ENCODE measurements around the gene TTC7B. TPM values are rescaled to one million over a fixed set of nuclear protein-coding genes. Genes with fewer than 3 reads are reported as not detected.
"Not testable (repeated sequence)": the region's sequence is repeated elsewhere in the genome, so short reads cannot be mapped to it uniquely, and the experiment has no call there.

Gene TTC7B
- total RNA-seq = 46.6 and 47.0 TPM in 2 replicates
- long read RNA-seq, full-length matches to known transcripts = 1 of 8 reads
- long read RNA-seq, partial matches to known transcripts = 4 of 8 reads
- long read RNA-seq, other reads (novel, unspliced or antisense) = 3 of 8 reads

- peak within 1 kb of the TSS; percentile 90 for H3K4me3 Mint-ChIP-seq (ENCODE audit: low read depth)
- peaks cover 48% of the 10 kb centered on the region for H3K4me1 Mint-ChIP-seq (ENCODE audit: low read depth)
- H3K27me3 Mint-ChIP-seq = peaks cover 31% of the 10 kb centered on the region
- H3K9me3 Mint-ChIP-seq (ENCODE audit: low read depth) = no peaks in the 10 kb centered on the region
- no peaks in the 10 kb centered on the region for H3K36me3 Mint-ChIP-seq (ENCODE audit: insufficient read depth)
- DNase-seq (ENCODE audit: low spot score, unreplicated experiment) = peak; percentile 52
- TF ChIP-seq, protein P1, sequence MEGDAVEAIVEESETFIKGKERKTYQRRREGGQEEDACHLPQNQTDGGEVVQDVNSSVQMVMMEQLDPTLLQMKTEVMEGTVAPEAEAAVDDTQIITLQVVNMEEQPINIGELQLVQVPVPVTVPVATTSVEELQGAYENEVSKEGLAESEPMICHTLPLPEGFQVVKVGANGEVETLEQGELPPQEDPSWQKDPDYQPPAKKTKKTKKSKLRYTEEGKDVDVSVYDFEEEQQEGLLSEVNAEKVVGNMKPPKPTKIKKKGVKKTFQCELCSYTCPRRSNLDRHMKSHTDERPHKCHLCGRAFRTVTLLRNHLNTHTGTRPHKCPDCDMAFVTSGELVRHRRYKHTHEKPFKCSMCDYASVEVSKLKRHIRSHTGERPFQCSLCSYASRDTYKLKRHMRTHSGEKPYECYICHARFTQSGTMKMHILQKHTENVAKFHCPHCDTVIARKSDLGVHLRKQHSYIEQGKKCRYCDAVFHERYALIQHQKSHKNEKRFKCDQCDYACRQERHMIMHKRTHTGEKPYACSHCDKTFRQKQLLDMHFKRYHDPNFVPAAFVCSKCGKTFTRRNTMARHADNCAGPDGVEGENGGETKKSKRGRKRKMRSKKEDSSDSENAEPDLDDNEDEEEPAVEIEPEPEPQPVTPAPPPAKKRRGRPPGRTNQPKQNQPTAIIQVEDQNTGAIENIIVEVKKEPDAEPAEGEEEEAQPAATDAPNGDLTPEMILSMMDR (IDR thresholded peaks at IDR 0.05; ENCODE audit: unreplicated experiment) = no peak
- H3K27ac Mint-ChIP-seq = peak within 1 kb of the TSS; percentile 75
These were observed at the start of gene TTC7B for GRCh38 chr14:90815822-90816662. Gene TTC7B, minus strand, starts transcription at chr14:90816430. Its CDS starts 135 bp downstream, at chr14:90816295.

GRCh38 chr14:90864741-90865140 lies 48.5 kb upstream of the TTC7B start:
- no peaks in the 10 kb centered on the region for H3K36me3 Mint-ChIP-seq (ENCODE audit: insufficient read depth)
- no peaks in the 10 kb centered on the region for H3K27me3 Mint-ChIP-seq
- no peaks in the 10 kb centered on the region for H3K9me3 Mint-ChIP-seq (ENCODE audit: low read depth)
- TF ChIP-seq, protein P1 (IDR thresholded peaks at IDR 0.05; ENCODE audit: unreplicated experiment) = no peak
- no peak for DNase-seq (ENCODE audit: low spot score, unreplicated experiment)
- H3K27ac Mint-ChIP-seq = no peak overlapping the region
- H3K4me3 Mint-ChIP-seq (ENCODE audit: low read depth) = no peak overlapping the region
- H3K4me1 Mint-ChIP-seq (ENCODE audit: low read depth) = no peaks in the 10 kb centered on the region

DNA sequence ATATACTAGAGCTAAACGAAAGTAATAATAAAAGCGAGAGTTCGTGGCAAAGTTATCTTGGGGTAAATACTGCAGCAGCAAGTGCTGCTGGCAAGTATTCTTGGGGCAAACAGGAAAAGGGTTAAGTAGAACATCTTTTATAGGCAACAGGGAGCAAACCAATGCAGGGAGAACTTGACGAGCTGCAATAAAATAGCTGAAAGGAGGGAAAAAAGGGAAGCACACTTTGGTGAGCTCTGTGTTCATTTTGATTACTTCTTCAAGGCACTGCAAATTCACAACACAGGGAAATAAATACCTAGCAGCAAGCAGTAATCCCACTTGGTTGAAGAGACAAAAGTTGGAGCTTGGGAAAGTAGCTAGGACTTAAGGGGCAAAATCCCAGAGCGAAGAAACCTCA lies 42.3 kb upstream of the TTC7B start:
- H3K9me3 Mint-ChIP-seq (ENCODE audit: low read depth) = no peaks in the 10 kb centered on the region
- H3K4me1 Mint-ChIP-seq (ENCODE audit: low read depth) = peaks cover 2% of the 10 kb centered on the region
- no peak overlapping the region for H3K27ac Mint-ChIP-seq
- H3K27me3 Mint-ChIP-seq = no peaks in the 10 kb centered on the region
- DNase-seq (ENCODE audit: low spot score, unreplicated experiment) = no peak
- H3K36me3 Mint-ChIP-seq (ENCODE audit: insufficient read depth) = no peaks in the 10 kb centered on the region
- TF ChIP-seq, protein P1 (IDR thresholded peaks at IDR 0.05; ENCODE audit: unreplicated experiment) = no peak
- no peak overlapping the region for H3K4me3 Mint-ChIP-seq (ENCODE audit: low read depth)

- H3K27ac Mint-ChIP-seq = no peak overlapping the region
- no peaks in the 10 kb centered on the region for H3K9me3 Mint-ChIP-seq (ENCODE audit: low read depth)
- no peaks in the 10 kb centered on the region for H3K27me3 Mint-ChIP-seq
- TF ChIP-seq, protein P1 (IDR thresholded peaks at IDR 0.05; ENCODE audit: unreplicated experiment) = no peak
- peaks cover 2% of the 10 kb centered on the region for H3K4me1 Mint-ChIP-seq (ENCODE audit: low read depth)
- DNase-seq (ENCODE audit: low spot score, unreplicated experiment) = no peak
- no peak overlapping the region for H3K4me3 Mint-ChIP-seq (ENCODE audit: low read depth)
- H3K36me3 Mint-ChIP-seq (ENCODE audit: insufficient read depth) = no peaks in the 10 kb centered on the region
These were observed 41.6 kb upstream of the TTC7B start for GRCh38 chr14:90857866-90858265.

- H3K36me3 Mint-ChIP-seq (ENCODE audit: insufficient read depth); H3K9me3 Mint-ChIP-seq (ENCODE audit: low read depth); DNase-seq (ENCODE audit: low spot score, unreplicated experiment); H3K4me1 Mint-ChIP-seq (ENCODE audit: low read depth); H3K27ac Mint-ChIP-seq; H3K4me3 Mint-ChIP-seq (ENCODE audit: low read depth); H3K27me3 Mint-ChIP-seq: not testable (repeated sequence)
These were observed 39.9 kb upstream of the TTC7B start for GRCh38 chr14:90856115-90856514.
